ENCODE results near the gene TMEM184B.

The TMEM184B gene

DNA sequence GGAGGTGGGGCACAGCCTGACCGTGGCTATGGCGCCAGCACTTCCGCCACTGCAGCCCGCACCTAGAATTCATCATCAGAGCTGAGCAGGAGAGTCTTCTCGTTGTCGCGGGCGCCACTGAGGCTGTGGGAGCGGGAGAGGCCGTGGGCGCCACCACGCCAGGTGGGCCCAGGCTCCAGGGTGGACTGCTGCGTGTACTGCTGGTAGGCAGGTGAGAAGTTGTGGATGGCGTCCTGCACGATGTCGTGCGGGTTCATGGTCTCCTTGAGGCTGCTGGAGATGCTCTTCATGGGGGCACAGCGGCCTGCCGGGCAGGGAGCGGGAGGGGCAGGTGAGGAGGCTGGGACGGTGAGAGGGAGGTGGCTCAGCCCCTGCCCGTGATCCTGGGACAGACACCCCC, 51.4 kb downstream of the TMEM184B start:
- no peak for DNase-seq

DNA sequence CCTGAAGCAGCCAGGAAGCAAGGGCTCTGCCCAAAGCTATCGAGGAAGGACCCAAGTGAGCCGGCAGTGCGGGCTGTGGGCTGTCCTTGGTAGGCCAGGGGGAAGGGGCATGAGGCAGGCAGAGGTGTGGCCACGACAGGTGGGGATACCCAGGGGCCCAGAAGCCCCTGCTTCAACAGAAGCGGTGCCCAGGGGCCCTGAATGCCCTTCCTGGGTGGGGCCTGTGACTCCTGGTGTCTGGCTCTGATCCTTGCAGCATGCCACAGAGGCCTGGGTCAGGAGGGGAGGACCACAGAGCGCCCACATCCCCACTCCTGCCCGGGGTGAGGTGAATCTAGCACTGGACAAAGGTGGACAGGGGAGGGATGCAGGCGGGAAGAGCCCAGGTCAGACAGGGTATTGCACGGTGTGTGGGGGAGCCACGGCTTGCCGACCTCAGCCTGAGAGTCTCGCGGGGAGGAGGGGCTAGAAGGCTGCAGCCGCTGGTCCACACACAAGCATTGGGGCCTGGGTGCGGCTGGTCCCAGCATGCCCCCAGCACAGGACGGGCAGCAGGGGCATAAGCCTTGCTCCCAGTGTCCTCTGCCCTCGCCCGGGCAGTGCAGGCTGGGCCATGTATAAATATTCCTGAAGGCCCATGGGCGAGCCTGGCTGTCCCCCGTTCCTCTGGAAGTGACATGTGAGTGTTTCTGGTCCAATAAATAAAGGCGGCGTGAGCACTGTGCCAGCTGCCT, 52.0 kb downstream of the TMEM184B start:
- no peak for DNase-seq

DNA sequence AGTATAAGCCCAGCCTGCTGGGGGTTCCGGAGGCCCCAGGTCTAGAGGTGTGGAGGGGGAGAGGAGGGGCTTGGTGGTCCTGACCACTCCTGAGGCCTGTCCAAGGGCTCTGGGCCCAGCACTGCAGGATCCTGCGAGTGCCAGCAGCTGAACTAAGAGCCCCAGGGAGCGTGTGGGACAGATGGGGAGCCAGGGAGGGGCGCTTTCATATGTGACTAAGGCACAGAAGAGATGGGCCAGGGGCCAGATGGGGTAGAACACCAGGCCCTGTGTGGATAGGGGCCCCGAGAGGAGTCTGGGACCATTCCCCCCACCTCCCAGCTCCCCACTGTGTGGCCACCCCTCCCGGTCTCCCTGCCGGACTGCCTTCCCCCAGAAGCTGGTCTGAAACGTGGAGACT, 52.6 kb downstream of the TMEM184B start:
- DNase-seq: no peak

DNA sequence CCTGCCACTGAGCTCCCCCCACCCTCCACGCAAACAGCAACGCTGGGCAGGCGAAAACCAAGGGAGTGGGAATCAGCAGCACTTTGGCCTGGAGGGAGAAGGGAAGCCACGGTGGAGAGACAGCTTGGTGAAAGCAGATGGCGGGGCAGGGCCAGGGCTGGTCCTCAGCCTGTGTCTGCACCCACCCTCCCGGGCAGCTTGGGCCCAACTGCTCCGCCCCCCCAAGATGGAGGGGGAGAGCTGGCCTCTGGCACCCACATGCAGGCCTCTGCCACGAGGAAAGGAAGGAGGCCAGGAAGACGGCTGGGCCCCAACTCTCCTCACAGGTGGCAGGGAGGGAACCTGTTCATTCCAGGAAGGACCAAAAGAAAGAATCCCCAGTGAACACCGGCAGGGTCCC, 53.2 kb downstream of the TMEM184B start:
- DNase-seq: no peak

DNA sequence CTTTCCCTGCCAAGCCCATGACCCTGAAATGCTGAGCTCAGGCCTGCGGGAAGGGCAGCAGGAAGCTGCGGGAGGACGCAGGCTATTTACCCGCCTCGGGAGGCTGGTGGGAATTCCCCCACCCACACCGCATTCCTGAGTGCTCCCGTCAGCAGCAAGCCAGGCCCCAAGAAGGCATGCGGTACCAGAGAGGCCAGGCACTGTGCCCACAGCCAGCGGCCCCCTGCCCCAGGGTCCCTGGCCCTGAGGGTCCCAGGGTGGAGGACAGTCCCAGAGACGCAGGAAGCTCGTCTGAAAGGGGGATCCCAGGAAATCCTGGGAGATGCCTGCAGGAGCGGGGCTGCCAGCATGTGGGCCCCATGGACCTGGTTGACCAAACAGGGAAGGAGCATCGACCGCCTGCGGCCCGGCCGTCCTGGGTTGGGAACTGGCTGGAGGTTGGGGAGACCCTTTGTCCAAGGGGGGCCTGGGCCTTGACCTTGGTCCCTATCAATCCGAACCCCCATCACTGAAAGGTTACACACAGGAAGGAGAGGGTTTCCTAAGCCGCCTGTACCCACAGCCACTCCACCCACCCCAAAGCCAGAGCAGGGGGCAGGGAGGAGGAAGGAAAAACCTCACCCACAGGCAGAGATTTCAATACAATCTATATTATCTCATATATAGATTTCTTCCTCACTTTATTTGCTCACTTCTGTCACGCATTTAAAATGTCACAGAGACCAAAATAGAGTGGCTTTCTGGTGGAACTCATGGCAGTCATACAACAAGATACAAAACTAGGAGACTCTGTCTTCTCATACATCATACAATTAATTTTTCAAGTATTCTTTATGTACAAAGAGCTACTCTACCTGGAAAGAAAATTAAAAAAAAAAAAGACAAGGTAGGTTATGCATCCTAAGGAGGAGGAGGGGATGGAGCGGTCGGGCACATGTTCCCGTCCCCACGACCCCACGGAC, 53.9 kb downstream of the TMEM184B start:
- DNase-seq: no peak

DNA sequence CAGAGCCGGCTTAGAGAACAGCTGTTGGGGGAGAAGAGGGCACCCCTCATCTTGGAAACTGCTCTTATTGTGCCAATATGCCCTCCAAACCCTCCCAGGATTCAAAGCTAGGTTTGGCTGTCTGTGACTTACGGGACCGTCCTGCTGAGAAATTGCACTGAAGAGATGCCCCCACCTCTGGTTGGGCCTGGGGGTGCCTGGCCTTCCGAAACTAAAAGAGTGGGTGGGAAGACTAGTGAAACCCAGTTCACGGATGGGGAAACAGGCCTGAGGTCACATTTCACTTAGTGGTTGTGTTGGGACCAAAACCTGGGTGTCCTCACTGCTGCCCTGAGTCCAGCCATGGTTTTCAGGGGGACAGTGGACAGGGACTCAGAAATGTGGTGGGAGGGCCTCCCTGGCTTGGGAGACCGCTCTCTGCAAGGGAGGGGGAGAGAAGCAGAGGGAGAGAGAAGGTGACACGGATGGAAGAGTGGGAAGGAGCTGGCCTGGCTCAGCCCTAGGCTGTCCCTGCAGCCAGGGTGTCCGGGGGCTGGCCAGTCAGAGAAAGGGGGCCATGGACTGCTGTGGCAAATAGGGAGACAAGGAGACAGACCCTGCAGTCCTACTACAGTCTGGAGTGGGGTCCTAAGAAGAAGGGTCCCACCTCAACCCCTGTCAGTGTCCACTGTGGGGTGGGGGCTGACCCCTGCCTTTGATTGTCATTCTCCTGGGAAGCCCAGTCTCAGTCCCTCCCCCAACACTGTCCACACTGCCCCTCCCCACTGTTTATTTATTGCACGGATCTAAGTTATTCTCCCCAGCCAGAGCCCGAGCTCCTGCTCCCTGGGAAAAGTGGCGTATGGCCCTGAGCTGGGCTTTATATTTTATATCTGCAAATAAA, 57.4 kb downstream of the TMEM184B start:
- DNase-seq: no peak

DNA sequence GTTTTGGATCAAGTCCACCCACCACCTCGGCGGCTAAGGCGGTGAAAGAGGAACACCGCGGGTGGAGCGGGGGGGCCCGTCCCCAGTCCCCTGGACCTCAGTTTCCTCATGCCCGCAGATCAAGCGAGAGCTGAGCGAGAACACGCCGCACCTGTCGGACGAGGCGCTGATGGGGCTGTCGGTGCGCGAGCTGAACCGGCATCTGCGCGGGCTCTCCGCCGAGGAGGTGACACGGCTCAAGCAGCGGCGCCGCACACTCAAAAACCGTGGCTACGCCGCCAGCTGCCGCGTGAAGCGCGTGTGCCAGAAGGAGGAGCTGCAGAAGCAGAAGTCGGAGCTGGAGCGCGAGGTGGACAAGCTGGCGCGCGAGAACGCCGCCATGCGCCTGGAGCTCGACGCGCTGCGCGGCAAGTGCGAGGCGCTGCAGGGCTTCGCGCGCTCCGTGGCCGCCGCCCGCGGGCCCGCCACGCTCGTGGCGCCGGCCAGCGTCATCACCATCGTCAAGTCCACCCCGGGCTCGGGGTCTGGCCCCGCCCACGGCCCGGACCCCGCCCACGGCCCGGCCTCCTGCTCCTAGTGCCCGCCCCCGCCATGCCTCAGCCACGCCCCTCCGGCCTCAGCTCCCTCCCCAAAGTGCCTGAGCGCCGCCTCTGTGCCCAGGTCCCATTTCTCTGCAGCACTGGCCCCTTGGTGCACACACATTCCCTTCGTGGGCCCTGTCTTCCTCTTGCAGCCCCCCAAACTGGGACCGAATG, 58.3 kb downstream of the TMEM184B start:
- DNase-seq: no peak

DNA sequence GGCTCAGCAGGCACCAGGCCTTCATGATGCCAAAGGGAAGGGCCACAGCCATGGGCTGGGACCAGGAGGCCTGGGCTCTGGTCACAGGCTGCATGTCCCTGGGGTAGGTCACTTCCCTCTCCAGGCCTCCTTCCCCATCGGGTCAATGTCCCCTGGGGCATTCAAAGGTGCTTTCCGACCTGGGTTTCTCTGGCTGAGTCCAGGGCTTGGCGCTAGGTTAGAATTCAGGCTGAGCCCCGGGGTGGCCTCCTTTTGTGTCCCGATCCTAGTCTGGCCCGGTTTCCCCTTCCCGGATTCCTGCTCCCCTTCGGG, 58.9 kb downstream of the TMEM184B start:
- no peak for DNase-seq

DNA sequence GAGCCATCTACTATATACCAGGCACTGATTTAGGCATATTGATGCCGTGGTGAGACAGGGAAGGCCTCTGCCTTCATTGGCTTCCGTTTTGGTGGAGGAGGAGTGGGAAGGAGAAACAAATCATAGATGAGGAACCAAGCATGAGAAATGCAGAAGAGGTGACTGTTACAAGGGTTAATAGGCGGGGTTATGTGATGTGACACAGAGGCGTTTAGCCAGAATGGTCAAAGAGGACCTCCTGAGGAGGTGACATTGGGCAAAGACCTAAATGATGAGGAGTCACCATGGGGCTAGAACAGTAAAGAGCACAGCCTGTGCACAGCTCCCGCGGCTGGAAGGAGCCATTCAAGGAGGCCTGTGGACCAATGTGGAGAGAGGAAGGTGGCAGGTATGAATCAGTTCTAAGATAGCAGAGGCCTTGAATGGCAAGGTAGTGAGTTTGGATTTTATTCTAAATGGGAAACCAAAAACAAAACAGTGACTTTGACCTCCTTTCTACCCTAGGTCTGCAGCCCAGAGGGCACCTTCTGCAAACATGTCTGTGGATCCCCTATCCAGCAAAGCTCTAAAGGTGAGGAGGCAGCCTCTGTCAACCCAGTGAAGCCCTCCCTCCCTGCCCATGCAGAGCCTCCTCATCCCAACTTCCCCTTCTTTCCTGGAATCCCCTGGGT, 59.4 kb downstream of the TMEM184B start:
- DNase-seq: no peak

DNA sequence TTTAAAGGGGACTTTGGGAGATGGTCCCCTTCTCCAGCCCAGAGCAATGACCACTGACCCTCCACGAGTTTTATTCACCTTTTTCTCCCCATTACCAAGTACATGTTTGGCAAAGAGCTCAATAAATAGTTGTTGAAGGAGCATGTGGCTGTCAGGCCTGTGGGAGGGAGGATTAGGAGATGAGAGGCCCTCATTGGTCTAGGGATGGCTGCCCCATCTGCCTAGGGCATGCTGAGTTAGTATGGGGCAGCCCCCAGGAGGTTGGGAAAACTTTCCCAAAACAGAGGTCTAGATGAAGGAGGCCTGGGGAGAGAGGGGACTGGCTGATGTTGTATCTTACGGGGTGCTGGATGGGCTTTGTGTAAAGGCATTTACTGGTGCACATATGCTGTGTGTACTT, 60.4 kb downstream of the TMEM184B start:
- no peak for DNase-seq

DNA sequence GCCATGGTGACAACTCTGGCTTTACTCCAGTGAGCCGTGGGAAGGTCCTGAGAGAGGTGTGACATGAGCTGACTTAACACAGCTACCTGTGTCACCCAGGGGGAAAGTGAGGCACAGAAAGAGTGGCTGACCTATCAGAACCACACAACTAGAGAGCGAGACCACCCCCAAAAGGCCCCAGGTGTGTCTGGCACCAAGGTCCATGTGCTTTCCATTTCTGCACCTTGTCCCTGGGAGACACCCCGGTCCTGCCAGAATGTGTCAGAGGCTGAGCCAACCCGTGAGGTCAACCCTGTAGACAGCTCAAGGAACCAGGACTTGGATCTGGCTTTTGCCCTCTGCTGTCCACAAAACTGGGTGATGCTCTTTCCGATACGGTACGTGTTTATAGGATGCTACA, 61.3 kb downstream of the TMEM184B start:
- no peak for DNase-seq

DNA sequence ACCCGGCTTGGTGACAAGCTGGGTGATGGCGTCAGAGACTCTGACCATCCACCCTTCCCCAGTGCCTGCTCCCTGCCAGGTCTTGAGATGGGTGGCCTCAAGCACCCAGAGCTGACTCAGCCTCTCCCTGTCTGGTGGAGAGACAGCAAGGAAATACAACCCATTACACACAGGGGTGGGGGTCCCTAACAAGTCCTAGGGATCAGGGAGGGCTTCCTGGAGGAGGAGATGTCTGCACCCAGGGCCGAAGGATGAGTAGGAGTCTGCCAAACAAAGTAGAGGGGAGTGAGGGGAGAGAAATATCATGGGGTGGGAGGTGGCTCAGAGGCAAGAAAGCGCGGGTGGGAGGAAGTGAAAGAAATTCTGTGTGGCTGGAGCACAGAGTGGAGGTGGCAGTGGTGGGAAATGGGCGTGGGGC, 64.2 kb downstream of the TMEM184B start:
- DNase-seq: no peak

DNA sequence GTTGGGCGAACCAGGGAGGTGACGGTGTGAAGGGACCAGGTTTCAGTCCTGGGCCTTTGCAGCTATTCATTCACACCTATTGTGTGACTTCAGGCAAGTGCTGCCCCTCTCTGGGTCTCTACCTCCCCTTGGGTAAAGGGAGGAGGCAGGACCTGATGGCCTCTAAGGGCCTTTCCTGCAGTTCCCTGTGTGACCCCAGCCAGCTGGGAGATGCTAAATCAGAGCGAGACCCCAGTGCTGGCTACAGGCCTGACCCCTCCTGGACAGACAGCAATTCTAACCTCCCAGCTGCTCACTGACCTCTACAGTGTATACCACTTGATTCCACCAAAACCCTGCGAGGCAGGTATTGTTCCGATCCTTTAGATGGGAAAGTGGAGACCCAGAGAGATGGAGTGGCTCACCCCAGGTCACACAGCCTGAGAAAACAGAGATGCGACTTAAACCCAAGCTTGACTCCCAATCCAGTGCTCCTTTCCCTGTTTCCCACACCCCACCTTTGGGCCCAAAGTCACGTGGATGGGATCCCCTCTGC, 64.8 kb downstream of the TMEM184B start:
- no peak for DNase-seq

DNA sequence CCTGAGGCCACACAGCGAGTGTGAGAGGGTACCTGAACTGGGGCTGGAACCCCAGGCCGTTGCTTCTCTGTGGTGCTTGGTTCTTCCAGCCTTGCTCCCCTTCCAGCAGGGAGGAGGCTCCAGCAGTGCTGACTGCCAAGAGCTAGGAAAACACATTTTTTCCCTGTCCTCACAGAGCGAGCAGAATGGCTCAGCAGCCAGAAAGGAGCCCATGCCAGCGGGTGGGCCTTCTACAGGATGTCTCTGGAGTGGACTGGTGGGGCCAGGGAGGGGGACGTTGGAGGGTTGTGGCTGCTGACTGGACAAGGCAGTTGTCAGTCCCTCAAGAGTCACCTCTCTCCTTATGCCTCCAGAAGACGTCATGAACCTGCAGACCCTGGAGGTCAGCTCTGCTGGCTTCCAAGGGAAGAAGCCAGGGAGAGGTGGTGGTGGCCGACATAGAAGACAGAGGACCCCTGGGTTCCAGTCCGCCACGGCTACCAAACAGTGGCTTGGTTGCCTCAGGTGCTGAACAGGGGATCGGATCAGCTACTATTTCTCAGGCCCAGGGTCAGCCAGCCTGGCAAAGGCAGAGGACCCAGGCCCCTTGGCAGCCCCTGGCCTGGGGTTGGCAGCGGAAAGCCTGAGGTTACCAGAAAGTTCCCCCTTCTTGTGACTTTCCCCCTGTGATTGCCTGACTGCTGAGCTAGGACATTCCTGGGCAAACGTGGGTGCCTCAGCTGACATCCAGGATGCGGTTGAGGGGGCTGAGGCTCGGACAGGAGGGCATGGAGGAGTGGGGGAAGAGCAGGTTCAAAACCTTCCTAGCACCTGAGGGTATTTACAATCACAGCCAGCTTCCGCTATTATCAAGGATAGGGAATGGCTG, 67.3 kb downstream of the TMEM184B start:
- DNase-seq: no peak

DNA sequence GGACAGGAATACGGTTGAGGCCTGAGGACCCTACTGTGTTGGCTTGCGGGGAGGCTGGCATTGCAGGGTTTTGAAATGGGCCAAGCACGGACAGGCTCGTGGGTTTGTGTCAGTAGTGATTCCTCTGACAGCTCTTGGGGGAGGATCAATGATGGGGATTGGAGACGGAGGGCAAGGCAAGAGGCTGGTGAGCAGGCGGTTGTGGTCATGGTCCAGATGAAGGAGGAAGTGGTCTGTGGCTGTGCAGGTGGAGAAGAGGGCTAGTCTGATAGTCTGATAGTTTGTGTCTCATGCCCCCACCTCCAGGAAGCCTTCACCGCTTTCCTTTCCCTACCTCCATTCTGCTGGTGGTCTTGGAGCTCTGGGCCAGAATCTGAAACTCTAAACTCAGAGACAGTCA, 68.0 kb downstream of the TMEM184B start:
- no peak for DNase-seq

DNA sequence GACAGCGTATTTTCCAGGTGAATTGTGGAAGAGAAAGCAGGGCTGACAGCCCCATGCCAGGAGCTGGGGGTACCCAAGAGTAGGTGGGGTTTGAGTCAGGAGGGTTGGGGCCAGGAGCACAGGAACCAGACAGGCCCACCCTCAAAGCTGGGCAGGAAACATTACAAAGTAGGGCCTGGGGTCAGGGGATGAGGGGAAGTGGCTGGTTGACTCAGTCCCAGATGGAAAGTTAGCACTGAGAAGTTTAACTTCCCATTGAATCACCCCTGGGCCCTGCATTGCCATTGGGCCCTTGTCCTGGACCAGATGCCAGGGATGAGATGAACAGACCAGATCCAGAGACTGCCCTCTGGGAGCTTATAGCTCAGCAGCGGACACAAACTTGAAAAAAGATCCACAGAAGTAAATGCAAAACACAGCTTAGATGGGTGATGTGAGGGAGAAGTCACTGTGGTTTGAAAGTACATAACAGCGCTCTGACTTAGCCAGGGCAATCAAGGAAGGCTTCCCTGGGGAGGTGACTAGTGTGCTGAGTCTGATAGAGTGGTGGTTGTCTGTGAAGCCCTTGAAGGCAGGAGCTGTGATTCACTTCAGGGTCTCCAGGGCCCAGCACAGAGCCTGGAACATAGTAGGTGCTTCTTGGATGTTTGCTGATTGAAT, 68.8 kb downstream of the TMEM184B start:
- DNase-seq: no peak

DNA sequence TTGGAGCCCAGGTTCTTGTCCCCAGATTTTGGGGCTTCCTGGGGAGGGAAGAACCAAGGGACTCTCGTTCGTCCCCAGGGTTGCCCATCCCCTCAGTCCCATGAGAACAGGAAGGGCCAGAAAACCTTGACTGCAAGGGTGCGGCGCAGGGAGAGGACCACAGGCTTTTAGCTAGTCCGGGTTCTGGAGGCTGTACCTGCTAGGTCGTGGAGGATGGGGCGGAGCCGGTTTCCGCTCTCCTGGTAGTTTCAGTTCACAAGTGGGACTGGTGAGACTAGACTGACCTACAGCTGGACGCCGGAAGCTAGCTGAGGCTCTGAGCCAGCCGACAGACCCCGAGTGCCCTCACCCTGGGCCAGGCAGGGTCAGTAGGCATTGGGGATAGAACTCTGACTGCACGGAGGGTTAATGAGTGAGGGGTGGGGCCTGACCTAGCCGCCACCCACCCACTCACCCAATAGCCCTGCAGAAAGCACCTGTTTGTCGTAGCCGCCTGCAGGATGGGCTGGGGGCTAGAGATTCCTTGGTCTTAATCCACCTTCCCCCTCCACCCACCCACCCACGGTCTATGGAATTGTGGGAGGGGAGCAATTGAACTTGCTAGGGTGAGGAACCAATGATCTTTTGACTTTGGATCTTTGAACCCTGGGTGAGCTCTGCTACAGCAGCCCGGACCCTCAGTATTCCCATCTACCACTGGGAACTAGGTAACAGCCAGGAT, 69.6 kb downstream of the TMEM184B start:
- no peak for DNase-seq

DNA sequence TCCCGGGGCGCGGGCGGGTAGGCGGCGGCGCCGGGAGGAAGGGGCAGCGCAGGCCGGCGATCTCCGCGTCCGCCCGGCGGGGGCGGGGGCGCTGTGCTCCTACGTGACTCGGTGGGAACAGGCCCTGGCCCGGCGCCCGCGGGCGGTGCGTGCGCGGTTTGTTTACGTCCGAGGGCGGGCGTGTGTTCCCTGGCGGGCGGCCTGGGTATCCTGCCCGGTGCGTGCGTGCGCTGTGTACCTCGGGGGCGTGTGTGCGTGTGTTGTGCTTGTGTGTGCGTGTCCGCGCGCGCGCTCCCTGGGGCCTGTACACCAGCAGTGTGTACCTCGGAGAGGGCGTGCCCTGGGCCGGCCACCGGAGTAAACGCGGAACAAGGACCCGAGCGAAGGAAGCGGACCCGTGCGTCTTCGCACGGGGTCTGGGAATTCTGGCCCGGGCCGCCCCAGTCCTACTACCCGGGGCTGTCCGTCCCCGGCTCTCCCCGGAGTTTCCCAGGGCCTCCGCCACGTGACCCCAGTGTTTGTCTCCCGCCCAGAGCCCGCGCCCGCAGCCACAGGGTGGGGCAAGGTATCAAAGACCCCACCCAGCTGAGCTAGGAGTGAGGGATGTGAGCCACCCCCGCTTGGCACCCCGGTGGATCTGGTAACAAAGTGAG, 70.2 kb downstream of the TMEM184B start:
- DNase-seq: no peak
